ENCODE measurements around the gene CTDSP1.

DNA sequence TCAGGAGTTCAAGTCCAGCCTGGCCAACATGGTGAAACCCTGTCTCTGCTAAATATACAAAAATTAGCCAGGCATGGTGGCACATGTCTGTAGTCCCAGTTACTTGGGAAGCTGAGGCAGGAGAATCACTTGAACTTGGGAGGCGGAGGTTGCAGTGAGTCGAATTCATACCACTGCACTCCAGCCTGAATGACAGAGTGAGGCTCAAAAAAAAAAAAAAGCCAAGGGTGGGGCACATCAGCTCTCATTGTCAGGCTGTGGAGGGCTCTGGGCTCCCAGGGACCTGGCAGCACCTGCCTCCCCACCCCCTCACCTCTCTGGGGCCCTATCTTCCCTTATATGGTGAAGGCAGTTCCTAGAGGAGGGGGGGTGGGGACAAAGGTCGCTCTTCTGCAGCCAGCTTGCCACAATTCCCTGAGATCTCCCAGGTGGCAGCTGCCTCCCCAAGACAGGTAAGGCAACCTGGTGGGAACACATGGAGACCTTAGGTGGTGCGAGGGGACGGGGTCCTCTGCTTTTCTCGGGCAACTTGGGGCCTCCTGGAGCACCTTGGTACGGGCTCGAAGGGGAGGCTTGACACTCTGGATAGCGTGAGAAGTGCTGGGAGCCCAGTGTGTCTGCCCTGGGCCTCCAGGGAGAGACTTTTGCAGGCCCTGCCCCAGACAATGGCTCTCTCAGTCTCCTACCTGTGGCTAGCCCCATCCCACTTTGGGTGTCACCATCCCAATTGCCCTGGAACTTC, 19.2 kb downstream of the CTDSP1 start, which contains the start of gene VIL1:
- TF ChIP-seq, protein P1, sequence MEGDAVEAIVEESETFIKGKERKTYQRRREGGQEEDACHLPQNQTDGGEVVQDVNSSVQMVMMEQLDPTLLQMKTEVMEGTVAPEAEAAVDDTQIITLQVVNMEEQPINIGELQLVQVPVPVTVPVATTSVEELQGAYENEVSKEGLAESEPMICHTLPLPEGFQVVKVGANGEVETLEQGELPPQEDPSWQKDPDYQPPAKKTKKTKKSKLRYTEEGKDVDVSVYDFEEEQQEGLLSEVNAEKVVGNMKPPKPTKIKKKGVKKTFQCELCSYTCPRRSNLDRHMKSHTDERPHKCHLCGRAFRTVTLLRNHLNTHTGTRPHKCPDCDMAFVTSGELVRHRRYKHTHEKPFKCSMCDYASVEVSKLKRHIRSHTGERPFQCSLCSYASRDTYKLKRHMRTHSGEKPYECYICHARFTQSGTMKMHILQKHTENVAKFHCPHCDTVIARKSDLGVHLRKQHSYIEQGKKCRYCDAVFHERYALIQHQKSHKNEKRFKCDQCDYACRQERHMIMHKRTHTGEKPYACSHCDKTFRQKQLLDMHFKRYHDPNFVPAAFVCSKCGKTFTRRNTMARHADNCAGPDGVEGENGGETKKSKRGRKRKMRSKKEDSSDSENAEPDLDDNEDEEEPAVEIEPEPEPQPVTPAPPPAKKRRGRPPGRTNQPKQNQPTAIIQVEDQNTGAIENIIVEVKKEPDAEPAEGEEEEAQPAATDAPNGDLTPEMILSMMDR (IDR thresholded peaks at IDR 0.05) = no peak
- TF ChIP-seq POLR2A (IDR thresholded peaks at IDR 0.05) = no peak

All from heart left ventricle (tissue), 13 donors.